ENCODE measurements around the gene RAI14. TPM values are rescaled to one million over a fixed set of nuclear protein-coding genes. Genes with fewer than 3 reads are reported as not detected.

RAI14 gene
- total RNA-seq, 1 donor from 2014 or later = 1.1 TPM

DNA sequence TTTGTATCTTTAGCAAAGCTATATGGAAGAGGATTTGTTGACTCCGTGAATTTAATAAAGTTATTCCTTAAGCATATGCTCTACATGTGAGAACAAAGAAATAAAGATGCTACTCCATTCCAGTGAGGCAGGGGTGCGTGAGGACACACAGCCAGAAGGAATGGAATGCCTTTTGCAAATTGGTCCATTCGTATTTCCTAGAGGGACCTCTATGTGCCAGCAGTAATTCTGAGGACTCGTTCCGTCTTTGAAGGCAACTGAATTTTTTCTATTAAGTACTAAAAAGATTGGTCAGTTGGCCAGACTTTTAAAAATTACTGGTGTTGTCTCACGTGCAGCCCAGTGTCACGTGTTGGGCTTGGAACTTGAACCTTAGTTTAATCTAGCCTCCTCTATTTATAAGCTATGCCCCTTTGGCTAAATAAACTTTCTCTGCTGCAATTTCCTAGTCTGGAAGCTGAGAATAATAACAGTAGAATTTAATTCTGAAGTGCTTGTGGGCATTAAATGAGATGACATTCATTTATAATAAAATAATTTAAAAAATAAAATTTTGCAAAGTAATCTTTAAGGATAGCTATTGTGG is 13.9 kb downstream of the RAI14 start:
- no peaks in the 10 kb centered on the region for H3K9me3 Mint-ChIP-seq
- TF ChIP-seq, protein P1, sequence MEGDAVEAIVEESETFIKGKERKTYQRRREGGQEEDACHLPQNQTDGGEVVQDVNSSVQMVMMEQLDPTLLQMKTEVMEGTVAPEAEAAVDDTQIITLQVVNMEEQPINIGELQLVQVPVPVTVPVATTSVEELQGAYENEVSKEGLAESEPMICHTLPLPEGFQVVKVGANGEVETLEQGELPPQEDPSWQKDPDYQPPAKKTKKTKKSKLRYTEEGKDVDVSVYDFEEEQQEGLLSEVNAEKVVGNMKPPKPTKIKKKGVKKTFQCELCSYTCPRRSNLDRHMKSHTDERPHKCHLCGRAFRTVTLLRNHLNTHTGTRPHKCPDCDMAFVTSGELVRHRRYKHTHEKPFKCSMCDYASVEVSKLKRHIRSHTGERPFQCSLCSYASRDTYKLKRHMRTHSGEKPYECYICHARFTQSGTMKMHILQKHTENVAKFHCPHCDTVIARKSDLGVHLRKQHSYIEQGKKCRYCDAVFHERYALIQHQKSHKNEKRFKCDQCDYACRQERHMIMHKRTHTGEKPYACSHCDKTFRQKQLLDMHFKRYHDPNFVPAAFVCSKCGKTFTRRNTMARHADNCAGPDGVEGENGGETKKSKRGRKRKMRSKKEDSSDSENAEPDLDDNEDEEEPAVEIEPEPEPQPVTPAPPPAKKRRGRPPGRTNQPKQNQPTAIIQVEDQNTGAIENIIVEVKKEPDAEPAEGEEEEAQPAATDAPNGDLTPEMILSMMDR (IDR thresholded peaks at IDR 0.05) = no peak
- intact Hi-C loops (cut with micrococcal nuclease) = no loop called here
- DNase-seq (no peak), ATAC-seq (ENCODE audit: low read depth) (no peak)
- H3K27ac Mint-ChIP-seq = no peak overlapping the region
- ChIA-PET CTCF (no interaction called here), POLR2A (no interaction called here)
- H3K36me3 Mint-ChIP-seq (ENCODE audit: low read depth) = no peaks in the 10 kb centered on the region
- H3K27me3 Mint-ChIP-seq = no peaks in the 10 kb centered on the region
- no peaks in the 10 kb centered on the region for H3K4me1 Mint-ChIP-seq
- H3K4me3 Mint-ChIP-seq = no peak overlapping the region

DNA sequence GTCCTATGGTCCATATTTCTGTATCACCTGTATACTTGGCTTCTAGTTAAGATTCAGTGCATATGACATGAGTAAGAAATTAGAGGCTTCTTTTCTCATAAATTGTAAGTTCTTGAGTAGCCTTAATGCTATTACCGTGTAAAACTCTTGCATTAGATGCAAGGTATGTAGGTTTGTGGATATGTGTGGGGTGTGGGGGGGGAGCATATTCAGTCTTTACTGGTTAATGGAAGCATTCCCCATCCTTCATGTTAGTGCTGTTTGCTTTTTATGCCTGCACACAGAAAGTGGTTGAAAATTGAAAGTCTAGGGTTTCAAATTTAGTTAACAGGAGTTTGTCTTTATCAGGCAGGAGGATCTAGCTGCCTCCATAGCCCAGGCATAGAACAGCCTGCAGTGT is 16.1 kb downstream of the RAI14 start:
- intact Hi-C loops (cut with micrococcal nuclease) = no loop called here
- POLR2A ChIA-PET = no interaction called here
- Mint-ChIP-seq H3K36me3 (ENCODE audit: low read depth) (no peaks in the 10 kb centered on the region), H3K27ac (no peak overlapping the region), H3K4me3 (no peak overlapping the region), H3K9me3 (no peaks in the 10 kb centered on the region), H3K4me1 (no peaks in the 10 kb centered on the region), H3K27me3 (no peaks in the 10 kb centered on the region)
- CTCF ChIA-PET = no interaction called here
- no peak for DNase-seq
- no peak for ATAC-seq (ENCODE audit: low read depth)
- TF ChIP-seq, protein P1 (IDR thresholded peaks at IDR 0.05) = no peak

DNA sequence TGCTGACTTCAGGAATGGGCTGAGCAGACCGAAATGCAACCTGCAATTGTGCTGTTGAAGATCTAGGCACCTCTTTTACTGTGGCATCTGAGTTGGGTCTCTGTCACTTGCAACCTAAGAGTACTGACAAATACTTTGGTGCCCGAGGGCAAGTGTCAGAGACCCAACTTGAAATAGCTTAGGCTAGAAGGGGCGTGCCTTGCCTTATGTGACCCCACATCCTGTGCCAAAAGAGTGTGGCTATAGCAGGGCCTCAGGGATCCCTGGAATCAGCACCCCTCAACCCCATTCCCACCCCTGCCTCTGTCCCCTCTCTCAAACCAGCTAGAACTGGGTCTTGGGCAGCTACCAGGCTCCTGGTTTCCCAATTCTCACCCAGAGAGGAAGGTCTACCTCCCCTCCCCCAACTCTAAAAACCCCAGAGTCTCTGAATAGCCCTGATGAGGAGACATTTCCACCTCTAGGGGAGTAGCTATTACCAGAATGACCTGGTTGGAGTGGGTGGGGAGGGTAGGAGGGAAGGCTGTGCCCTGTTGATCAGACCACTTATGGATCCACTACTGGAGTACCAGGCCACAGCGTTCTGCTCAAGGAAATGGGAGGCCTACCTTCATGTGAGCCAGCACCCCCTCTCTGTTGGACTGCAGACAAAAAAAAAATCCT is 17.5 kb downstream of the RAI14 start:
- ATAC-seq (ENCODE audit: low read depth) (no peak), DNase-seq (no peak)
- CTCF ChIA-PET = no interaction called here
- Mint-ChIP-seq H3K27ac (no peak overlapping the region), H3K4me1 (no peaks in the 10 kb centered on the region), H3K27me3 (no peaks in the 10 kb centered on the region), H3K9me3 (no peaks in the 10 kb centered on the region), H3K4me3 (no peak overlapping the region), H3K36me3 (ENCODE audit: low read depth) (no peaks in the 10 kb centered on the region)
- intact Hi-C loops (cut with micrococcal nuclease) = no loop called here
- POLR2A ChIA-PET = no interaction called here
- TF ChIP-seq, protein P1 (IDR thresholded peaks at IDR 0.05) = no peak

DNA sequence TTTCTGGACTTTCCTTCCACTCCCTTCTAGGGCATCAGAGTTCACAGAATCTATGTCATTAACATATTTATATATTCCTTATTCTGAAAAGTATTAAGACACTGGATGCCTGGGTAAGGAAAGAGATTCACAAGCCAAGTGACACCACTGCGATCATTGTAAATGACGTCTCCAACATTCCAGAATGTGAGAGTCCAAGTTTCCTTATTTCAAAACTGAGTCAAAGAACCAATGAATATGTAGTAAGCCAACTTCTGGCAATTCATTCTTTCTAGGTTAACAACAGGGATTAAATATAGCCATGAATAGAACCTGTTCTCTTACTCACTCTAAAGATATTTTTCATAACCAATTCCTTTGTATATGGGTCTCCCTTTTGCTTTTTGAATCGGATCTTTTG is 18.1 kb downstream of the RAI14 start:
- Mint-ChIP-seq H3K27me3 (no peaks in the 10 kb centered on the region), H3K4me1 (no peaks in the 10 kb centered on the region), H3K9me3 (no peaks in the 10 kb centered on the region), H3K4me3 (no peak overlapping the region), H3K27ac (no peak overlapping the region), H3K36me3 (ENCODE audit: low read depth) (no peaks in the 10 kb centered on the region)
- DNase-seq (no peak), ATAC-seq (ENCODE audit: low read depth) (no peak)
- intact Hi-C loops (cut with micrococcal nuclease) = no loop called here
- ChIA-PET POLR2A (no interaction called here), CTCF (no interaction called here)
- TF ChIP-seq, protein P1 (IDR thresholded peaks at IDR 0.05) = no peak

DNA sequence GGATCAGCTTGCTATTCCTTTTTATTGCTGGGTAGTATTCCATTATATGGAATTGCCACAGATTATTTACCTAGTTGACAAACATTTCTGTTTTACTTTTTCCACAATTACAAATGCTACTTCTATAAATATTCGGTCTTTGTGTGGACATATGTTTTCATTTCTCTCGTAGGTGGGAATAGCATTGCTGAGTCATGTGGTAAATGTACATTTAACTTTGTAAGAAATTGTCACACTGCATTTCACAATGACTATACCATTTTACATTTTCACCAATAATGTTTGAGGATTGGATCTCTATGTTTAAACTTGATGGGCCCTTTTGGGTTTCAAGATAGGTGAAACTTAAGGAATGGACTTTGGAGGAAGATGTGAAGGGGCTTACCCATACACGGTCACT is 19.7 kb downstream of the RAI14 start:
- CTCF ChIA-PET = no interaction called here
- H3K4me1 Mint-ChIP-seq = no peaks in the 10 kb centered on the region
- H3K27me3 Mint-ChIP-seq = no peaks in the 10 kb centered on the region
- TF ChIP-seq, protein P1 (IDR thresholded peaks at IDR 0.05) = no peak
- intact Hi-C loops (cut with micrococcal nuclease) = no loop called here
- H3K36me3 Mint-ChIP-seq (ENCODE audit: low read depth) = no peaks in the 10 kb centered on the region
- POLR2A ChIA-PET = no interaction called here
- ATAC-seq (ENCODE audit: low read depth) (no peak), DNase-seq (no peak)
- no peak overlapping the region for H3K4me3 Mint-ChIP-seq
- no peak overlapping the region for H3K27ac Mint-ChIP-seq
- H3K9me3 Mint-ChIP-seq = no peaks in the 10 kb centered on the region

Data from activated B cell treated with CpG ODN at 0.5 μM for 24 hours (primary cell).